Cardiac fibroblast (primary cell): ENCODE data around the gene LRRC71.

Experiments used
- DNase-seq, 2 donors: peaks; one replicate each; pipeline versions ENCODE4 v3.0.0 to v3.0.0-alpha.2; 2010; ENCODE audit warnings: low read depth in 2 of 2
- H3K4me3 ChIP-seq, 2 donors: replicated peaks in 1 of 2; 1 replicate in 1 of 2; 2 replicates in 1 of 2; pipeline ENCODE4 v1.5.1; 2011; ENCODE audit warnings: low read depth in 2 of 2, low read length in 2 of 2, mild to moderate bottlenecking in 2 of 2, moderate library complexity in 1 of 2
- TF ChIP-seq, protein P1 (sequence below): IDR thresholded peaks from one replicate; pipeline ENCODE4 v1.5.1; 2011; ENCODE audit warnings: low read depth, mild to moderate bottlenecking, low read length, inconsistent platforms

LRRC71 gene

GRCh38 chr1:156889802-156890580 lies 30.4 kb upstream of the LRRC71 start:
- peak; percentile 89 for DNase-seq
- no peak overlapping the region for H3K4me3 ChIP-seq
- TF ChIP-seq, protein P1, sequence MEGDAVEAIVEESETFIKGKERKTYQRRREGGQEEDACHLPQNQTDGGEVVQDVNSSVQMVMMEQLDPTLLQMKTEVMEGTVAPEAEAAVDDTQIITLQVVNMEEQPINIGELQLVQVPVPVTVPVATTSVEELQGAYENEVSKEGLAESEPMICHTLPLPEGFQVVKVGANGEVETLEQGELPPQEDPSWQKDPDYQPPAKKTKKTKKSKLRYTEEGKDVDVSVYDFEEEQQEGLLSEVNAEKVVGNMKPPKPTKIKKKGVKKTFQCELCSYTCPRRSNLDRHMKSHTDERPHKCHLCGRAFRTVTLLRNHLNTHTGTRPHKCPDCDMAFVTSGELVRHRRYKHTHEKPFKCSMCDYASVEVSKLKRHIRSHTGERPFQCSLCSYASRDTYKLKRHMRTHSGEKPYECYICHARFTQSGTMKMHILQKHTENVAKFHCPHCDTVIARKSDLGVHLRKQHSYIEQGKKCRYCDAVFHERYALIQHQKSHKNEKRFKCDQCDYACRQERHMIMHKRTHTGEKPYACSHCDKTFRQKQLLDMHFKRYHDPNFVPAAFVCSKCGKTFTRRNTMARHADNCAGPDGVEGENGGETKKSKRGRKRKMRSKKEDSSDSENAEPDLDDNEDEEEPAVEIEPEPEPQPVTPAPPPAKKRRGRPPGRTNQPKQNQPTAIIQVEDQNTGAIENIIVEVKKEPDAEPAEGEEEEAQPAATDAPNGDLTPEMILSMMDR = peak; percentile 83

GRCh38 chr1:156892190-156893047 lies 28.0 kb upstream of the LRRC71 start:
- TF ChIP-seq, protein P1 = peak; percentile 84
- DNase-seq = peak; percentile 90 to 95

DNA sequence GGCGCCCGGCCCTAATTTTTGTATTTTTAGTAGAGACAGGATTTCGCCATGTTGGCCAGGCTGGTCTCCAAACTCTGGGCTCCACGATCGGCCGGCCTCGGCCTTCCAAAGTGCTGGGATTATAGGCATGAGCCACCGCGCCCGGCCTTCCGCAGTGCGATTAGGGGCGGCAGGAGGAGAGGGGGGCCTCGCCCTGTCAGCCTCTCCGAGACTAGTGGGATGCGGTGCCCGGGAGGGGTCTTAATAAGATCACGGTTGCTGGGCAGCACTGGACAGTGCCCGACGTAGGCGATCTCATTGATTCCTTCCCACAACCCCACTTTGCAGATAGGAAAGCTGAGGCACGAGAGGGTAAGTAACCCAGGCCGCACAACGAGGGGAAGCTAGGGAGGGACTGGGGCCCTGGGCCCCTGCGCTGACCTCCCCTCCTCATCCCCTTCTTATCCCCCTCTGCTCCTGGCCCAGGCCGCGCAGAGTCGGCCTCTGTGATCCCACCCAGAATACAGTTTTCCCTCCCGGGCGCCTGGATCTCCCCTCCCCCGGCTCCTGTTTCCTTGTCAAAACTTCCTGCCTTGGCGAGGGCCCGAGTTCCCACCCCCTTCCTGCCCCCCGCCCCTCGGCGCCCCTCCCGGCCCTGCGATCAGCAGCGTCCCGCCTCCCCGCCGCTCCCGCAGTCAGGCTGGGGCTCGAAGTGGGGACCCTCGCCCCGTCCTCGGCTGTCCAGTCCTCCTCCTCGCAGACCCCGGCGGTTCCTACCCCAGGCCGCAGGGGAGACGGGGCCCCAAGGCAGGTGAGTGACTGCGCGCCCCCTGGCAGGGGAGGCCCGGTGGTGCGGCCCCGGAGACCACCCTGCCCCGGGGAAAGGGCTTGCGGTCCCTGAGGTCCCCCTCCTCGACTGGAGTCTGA lies 27.1 kb upstream of the LRRC71 start, which contains the start of gene PEAR1:
Gene PEAR1 (plus strand): TSS at position 671 of the 906 bp plus-strand sequence. CDS start 10,209 bp downstream, outside the sequence.
- TF ChIP-seq, protein P1 = no peak
- peak; percentile 44 to 70 for DNase-seq
- peak within 1 kb of the TSS; percentile 59 to 68 for H3K4me3 ChIP-seq

More at GRCh38 chr1:156892190-156893047, 28.0 kb upstream of the LRRC71 start:
- H3K4me3 ChIP-seq = peak overlapping the region; percentile 22 to 30

DNA sequence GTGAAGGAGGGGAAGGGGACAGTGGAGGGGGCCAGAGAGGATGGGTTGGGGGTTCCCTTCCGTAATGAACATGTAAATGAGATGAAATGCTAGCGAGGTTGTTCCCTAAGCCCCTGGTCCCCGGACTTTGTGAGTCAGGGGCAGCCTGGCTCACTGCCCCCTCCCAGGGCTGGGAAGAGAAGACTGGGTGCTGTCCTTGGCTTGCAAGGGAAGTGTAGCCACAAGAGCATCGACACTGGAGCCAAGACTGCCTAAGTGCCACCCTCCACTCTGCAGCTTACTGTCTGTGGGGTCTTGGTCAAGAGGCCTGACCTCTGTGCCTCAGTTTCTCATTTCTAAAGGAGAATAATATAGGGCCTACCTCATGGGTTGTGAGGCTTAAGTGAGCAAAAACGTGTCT lies 26.4 kb upstream of the LRRC71 start:
- TF ChIP-seq, protein P1 = no peak
- DNase-seq = peak in 1 of 2 donors; percentile 32
- H3K4me3 ChIP-seq = peak overlapping the region; percentile 59 to 68

- DNase-seq = peak; percentile 61 to 63
- H3K4me3 ChIP-seq = peak overlapping the region; percentile 59 to 68
- TF ChIP-seq, protein P1 = no peak
Measured at GRCh38 chr1:156894711-156895454, 25.5 kb upstream of the LRRC71 start.
